H9 (cell line): ENCODE results near the gene TMEM205. TPM values are rescaled to one million over a fixed set of nuclear protein-coding genes. Genes with fewer than 3 reads are reported as not detected.

Source experiments
- DNase-seq: peaks from one replicate; pipeline ENCODE4 v3.0.0-alpha.2; 2017
- H2AFZ ChIP-seq: one replicate; pipeline ENCODE4 v1.6.1; 2013; ENCODE audit warnings: mild to moderate bottlenecking, low read length, control low read depth, moderate library complexity
- H2AK5ac ChIP-seq: 2 replicates; pipeline ENCODE4 v1.6.1; 2013; ENCODE audit warnings: low read length, control low read depth, mixed read lengths; ENCODE audit not compliant: insufficient read length
- H2BK120ac ChIP-seq: one replicate; pipeline ENCODE4 v1.6.1; 2013; ENCODE audit warnings: low read depth, mild to moderate bottlenecking, low read length, control low read depth, inconsistent platforms; ENCODE audit not compliant: poor library complexity, severe bottlenecking
- H2BK12ac ChIP-seq: 2 replicates; pipeline ENCODE4 v1.6.1; 2013; ENCODE audit warnings: low read length, control low read depth, mixed read lengths, low read depth; ENCODE audit not compliant: insufficient read length
- H2BK15ac ChIP-seq: 2 replicates; pipeline ENCODE4 v1.6.1; 2013; ENCODE audit warnings: low read depth, low read length, control low read depth
- H2BK20ac ChIP-seq: one replicate; pipeline ENCODE4 v1.6.1; 2013; ENCODE audit warnings: low read depth, mild to moderate bottlenecking, low read length, control low read depth, inconsistent platforms; ENCODE audit not compliant: poor library complexity, severe bottlenecking
- H2BK5ac ChIP-seq: 2 replicates; pipeline ENCODE4 v1.6.1; 2013; ENCODE audit warnings: low read length, control low read depth, mixed read lengths; ENCODE audit not compliant: insufficient read length
- H3K14ac ChIP-seq: 2 replicates; pipeline ENCODE4 v1.6.1; 2013; ENCODE audit warnings: low read length, control low read depth; ENCODE audit not compliant: insufficient read depth
- H3K18ac ChIP-seq: 2 replicates; pipeline ENCODE4 v1.6.1; 2013; ENCODE audit warnings: low read depth, mild to moderate bottlenecking, mixed read lengths, low read length, control low read depth; ENCODE audit not compliant: insufficient read length
- H3K23ac ChIP-seq: 2 replicates; pipeline ENCODE4 v1.6.1; 2013; ENCODE audit warnings: low read length, control low read depth, mixed read lengths, low read depth; ENCODE audit not compliant: insufficient read length
- H3K23me2 ChIP-seq: 2 replicates; pipeline ENCODE4 v1.6.1; 2013; ENCODE audit warnings: low read depth, mild to moderate bottlenecking, mixed read lengths, low read length, control low read depth; ENCODE audit not compliant: insufficient read length, poor library complexity, severe bottlenecking
- H3K27ac ChIP-seq: 2 replicates; pipeline ENCODE4 v1.5.1; 2013; ENCODE audit warnings: low read length, control low read depth, mixed read lengths, low read depth; ENCODE audit not compliant: insufficient read length
- H3K27me3 ChIP-seq: 2 replicates; pipeline ENCODE4 v1.6.1; 2013; ENCODE audit warnings: low read length, control low read depth, inconsistent platforms; ENCODE audit not compliant: insufficient read depth
- H3K4ac ChIP-seq: 2 replicates; pipeline ENCODE4 v1.6.1; 2013; ENCODE audit warnings: low read depth, mild to moderate bottlenecking, control low read depth, inconsistent platforms, low read length, moderate library complexity
- H3K4me1 ChIP-seq: 2 replicates; pipeline ENCODE4 v1.6.1; 2013; ENCODE audit warnings: low read length, control low read depth, inconsistent platforms; ENCODE audit not compliant: insufficient read depth
- H3K4me2 ChIP-seq: 2 replicates; pipeline ENCODE4 v1.6.1; 2013; ENCODE audit warnings: low read length, control low read depth, mixed read lengths; ENCODE audit not compliant: insufficient read length, insufficient read depth
- H3K56ac ChIP-seq: 2 replicates; pipeline ENCODE4 v1.6.1; 2013; ENCODE audit warnings: low read depth, mild to moderate bottlenecking, mixed read lengths, low read length, control low read depth; ENCODE audit not compliant: insufficient read length
- H3K79me1 ChIP-seq: 2 replicates; pipeline ENCODE4 v1.6.1; 2013; ENCODE audit warnings: low read depth, mild to moderate bottlenecking, moderate library complexity, low read length, control low read depth, inconsistent platforms; ENCODE audit not compliant: insufficient read depth, poor library complexity, severe bottlenecking
- H3K79me2 ChIP-seq: 2 replicates; pipeline ENCODE4 v1.6.1; 2013; ENCODE audit warnings: low read length, control low read depth, inconsistent platforms; ENCODE audit not compliant: insufficient read depth
- H3K9ac ChIP-seq: 2 replicates; pipeline ENCODE4 v1.6.1; 2013; ENCODE audit warnings: low read length, control low read depth, mixed read lengths; ENCODE audit not compliant: insufficient read length; ENCODE audit errors: extremely low read depth
- H3K9me3 ChIP-seq: one replicate; pipeline ENCODE4 v1.6.1; 2013; ENCODE audit warnings: low read depth, low read length, inconsistent platforms; ENCODE audit not compliant: control insufficient read depth
- H3T11ph ChIP-seq: one replicate; pipeline ENCODE4 v1.6.1; 2013; ENCODE audit warnings: mild to moderate bottlenecking, low read length, control low read depth, inconsistent platforms
- H4K20me1 ChIP-seq: one replicate; pipeline ENCODE4 v1.6.1; 2013; ENCODE audit not compliant: control insufficient read depth, insufficient read length, insufficient read depth
- H4K5ac ChIP-seq: 2 replicates; pipeline ENCODE4 v1.6.1; 2013; ENCODE audit warnings: low read depth, mild to moderate bottlenecking, mixed read lengths, low read length, control low read depth; ENCODE audit not compliant: insufficient read length
- H4K8ac ChIP-seq: replicated peaks from 2 replicates; pipeline ENCODE4 v1.6.1; 2013; ENCODE audit warnings: low read length, control low read depth, mixed read lengths, low read depth; ENCODE audit not compliant: insufficient read length
- H4K91ac ChIP-seq: 2 replicates; pipeline ENCODE4 v1.6.1; 2013; ENCODE audit warnings: low read depth, mild to moderate bottlenecking, moderate library complexity, mixed read lengths, low read length, control low read depth; ENCODE audit not compliant: insufficient read length
- H3K27ac Mint-ChIP-seq, 3 experiments: 2 replicates in 2 of 3; 3 replicates in 1 of 3; pipeline ENCODE4 v1.8.0; 2020 to 2021; ENCODE audit warnings: mixed read lengths in 3 of 3, mild to moderate bottlenecking in 1 of 3, moderate library complexity in 1 of 3
- H3K27me3 Mint-ChIP-seq: 2 replicates; pipeline ENCODE4 v1.8.0; 2021; ENCODE audit warnings: low read depth, mild to moderate bottlenecking, moderate library complexity, mixed read lengths
- H3K36me3 Mint-ChIP-seq, 3 experiments: 2 replicates in 2 of 3; 3 replicates in 1 of 3; pipeline ENCODE4 v1.8.0; 2020 to 2021; ENCODE audit warnings: low read depth in 3 of 3, mixed read lengths in 3 of 3; ENCODE audit not compliant: insufficient read depth in 1 of 3
- H3K4me1 Mint-ChIP-seq, 2 experiments: 2 replicates each; pipeline ENCODE4 v1.8.0; 2020; ENCODE audit warnings: mixed read lengths in 2 of 2
- H3K4me3 Mint-ChIP-seq, 2 experiments: 2 replicates in 1 of 2; 3 replicates in 1 of 2; pipeline ENCODE4 v1.8.0; 2020 to 2021; ENCODE audit warnings: mild to moderate bottlenecking in 2 of 2, mixed read lengths in 2 of 2, moderate library complexity in 1 of 2
- H3K9me3 Mint-ChIP-seq, 2 experiments: 2 replicates in 1 of 2; 3 replicates in 1 of 2; pipeline ENCODE4 v1.8.0; 2020; ENCODE audit warnings: mild to moderate bottlenecking in 2 of 2, mixed read lengths in 2 of 2, moderate library complexity in 1 of 2
- WGBS: extraction: QIAGEN DNeasy Blood & Tissue Kit; methylation state at CpG from one replicate; pipeline ENCODE4 v1.1.7; 2013; ENCODE audit warnings: missing lambda C conversion rate, low lambda C conversion rate, mixed read lengths; ENCODE audit not compliant: insufficient read length; ENCODE audit errors: extremely low coverage; 5-methylcytosine and 5-hydroxymethylcytosine counted together
- total RNA-seq: library from RNA; stranded (reverse); gene quantifications from 2 replicates; pipeline ENCODE4 v1.2.1, GENCODE V29; 2021
- TF ChIP-seq, protein P1 (sequence below): fragments of 200-600 bp; sonication (generic); conservative IDR thresholded peaks from 3 replicates; pipeline ENCODE4 v1.8.0; 2021; ENCODE audit warnings: antibody characterized with exemption, mild to moderate bottlenecking

The TMEM205 gene
- total RNA-seq, 1 experiment from 2014 or later, result 69.7 TPM

DNA sequence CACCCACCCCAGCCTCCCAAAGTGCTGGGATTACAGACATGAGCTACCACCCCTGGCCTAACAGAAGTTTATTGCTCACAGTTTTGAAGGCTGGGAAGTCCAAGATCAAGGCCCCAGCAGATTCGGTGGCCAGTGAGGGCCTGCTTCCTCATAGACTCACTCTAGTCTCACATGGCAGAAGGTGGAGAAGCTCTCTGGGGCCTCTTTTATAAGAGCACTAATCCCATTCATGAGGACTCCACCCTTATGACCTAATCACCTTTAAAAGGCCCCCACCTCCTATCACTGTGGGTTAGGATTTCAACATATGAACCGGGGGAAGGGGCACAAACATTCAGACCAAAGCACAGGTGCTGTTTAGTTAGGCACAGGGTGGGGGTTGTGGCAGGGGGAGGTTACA is 21.5 kb upstream of the TMEM205 start:
- no peak overlapping the region for H3K4ac ChIP-seq
- no peaks in the 10 kb centered on the region for H4K20me1 ChIP-seq
- peaks cover 0 to 4% of the 10 kb centered on the region in 2 experiments; a peak in 2 of 4 replicates for H3K4me1 Mint-ChIP-seq
- H4K91ac ChIP-seq, result no peak overlapping the region
- no peak overlapping the region for H3K4me3 Mint-ChIP-seq
- no peaks in the 10 kb centered on the region for H3K27me3 Mint-ChIP-seq
- no peak overlapping the region for H3K56ac ChIP-seq
- H3K79me2 ChIP-seq, result no peaks in the 10 kb centered on the region
- no peak overlapping the region for H2BK5ac ChIP-seq
- H4K5ac ChIP-seq, result no peak overlapping the region
- TF ChIP-seq, protein P1, sequence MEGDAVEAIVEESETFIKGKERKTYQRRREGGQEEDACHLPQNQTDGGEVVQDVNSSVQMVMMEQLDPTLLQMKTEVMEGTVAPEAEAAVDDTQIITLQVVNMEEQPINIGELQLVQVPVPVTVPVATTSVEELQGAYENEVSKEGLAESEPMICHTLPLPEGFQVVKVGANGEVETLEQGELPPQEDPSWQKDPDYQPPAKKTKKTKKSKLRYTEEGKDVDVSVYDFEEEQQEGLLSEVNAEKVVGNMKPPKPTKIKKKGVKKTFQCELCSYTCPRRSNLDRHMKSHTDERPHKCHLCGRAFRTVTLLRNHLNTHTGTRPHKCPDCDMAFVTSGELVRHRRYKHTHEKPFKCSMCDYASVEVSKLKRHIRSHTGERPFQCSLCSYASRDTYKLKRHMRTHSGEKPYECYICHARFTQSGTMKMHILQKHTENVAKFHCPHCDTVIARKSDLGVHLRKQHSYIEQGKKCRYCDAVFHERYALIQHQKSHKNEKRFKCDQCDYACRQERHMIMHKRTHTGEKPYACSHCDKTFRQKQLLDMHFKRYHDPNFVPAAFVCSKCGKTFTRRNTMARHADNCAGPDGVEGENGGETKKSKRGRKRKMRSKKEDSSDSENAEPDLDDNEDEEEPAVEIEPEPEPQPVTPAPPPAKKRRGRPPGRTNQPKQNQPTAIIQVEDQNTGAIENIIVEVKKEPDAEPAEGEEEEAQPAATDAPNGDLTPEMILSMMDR, result no peak
- H3K9ac ChIP-seq, result no peak overlapping the region
- no peak overlapping the region for H2AFZ ChIP-seq
- no peaks in the 10 kb centered on the region for H3K23me2 ChIP-seq
- no peak overlapping the region for H3K4me2 ChIP-seq
- H3T11ph ChIP-seq, result no peak overlapping the region
- H3K18ac ChIP-seq, result no peak overlapping the region
- no peak overlapping the region for H3K23ac ChIP-seq
- no peak overlapping the region for H3K27ac ChIP-seq
- H3K9me3 ChIP-seq, result no peaks in the 10 kb centered on the region
- no CpG with 5 or more reads among the region's 2 CpGs for WGBS
- DNase-seq, result no peak
- H3K27ac Mint-ChIP-seq, result no peak overlapping the region
- H3K27me3 ChIP-seq, result no peaks in the 10 kb centered on the region
- H2BK20ac ChIP-seq, result no peak overlapping the region
- no peaks in the 10 kb centered on the region for H3K9me3 Mint-ChIP-seq
- H4K8ac ChIP-seq, result no peak overlapping the region
- no peak overlapping the region for H2AK5ac ChIP-seq
- H2BK15ac ChIP-seq, result no peak overlapping the region
- no peak overlapping the region for H2BK120ac ChIP-seq
- no peaks in the 10 kb centered on the region; the same call in 1 of the 2 replicates for H3K4me1 ChIP-seq
- H3K36me3 Mint-ChIP-seq, result peaks cover 2 to 21% (median 9%) of the 10 kb centered on the region in 3 experiments; a peak in 6 of 7 replicates
- H3K79me1 ChIP-seq, result no peaks in the 10 kb centered on the region
- H3K14ac ChIP-seq, result no peak overlapping the region
- H2BK12ac ChIP-seq, result no peak overlapping the region
